K562 (cell line): ENCODE measurements around the gene RAB4B. TPM values are rescaled to one million over a fixed set of nuclear protein-coding genes. Genes with fewer than 3 reads are reported as not detected.
A peak's percentile ranks its signal among the peaks of the same experiment; 100 is the strongest.

Source experiments
- BRD4 ChIP-seq: fragments of 200-600 bp; sonication (generic); IDR thresholded peaks from 2 replicates; pipeline ENCODE4 v1.6.1; 2017; ENCODE audit warnings: inconsistent platforms
- CHD2 ChIP-seq: IDR thresholded peaks from 2 replicates; pipeline ENCODE4 v1.6.1; 2011; ENCODE audit warnings: low read depth, low read length
- COPS2 ChIP-seq: fragments of 450-650 bp; conservative IDR thresholded peaks from 2 replicates; pipeline ENCODE4 v1.6.1; 2016; ENCODE audit warnings: mild to moderate bottlenecking, moderate library complexity
- EHMT2 ChIP-seq: fragments of 450-650 bp; IDR thresholded peaks from 2 replicates; pipeline ENCODE4 v1.6.1; 2018; ENCODE audit warnings: antibody characterized with exemption
- HOXB6 ChIP-seq: fragments of 250-450 bp; sonication (Bioruptor Pico); IDR thresholded peaks from 2 replicates; pipeline ENCODE4 v1.5.1; 2022; ENCODE audit warnings: mild to moderate bottlenecking, borderline replicate concordance
- IRF2 ChIP-seq: sonication (generic); formaldehyde crosslinking; IDR thresholded peaks from 2 replicates; pipeline ENCODE4 v1.8.1; 2022; ENCODE audit warnings: mild to moderate bottlenecking, missing genetic modification reagents
- KDM5B ChIP-seq: fragments of 200-600 bp; sonication (generic); IDR thresholded peaks from 2 replicates; pipeline ENCODE4 v1.6.1; 2012; ENCODE audit warnings: low read depth, mild to moderate bottlenecking, moderate library complexity, low read length, control low read depth, inconsistent platforms; ENCODE audit not compliant: insufficient replicate concordance
- NR2C2 ChIP-seq, 2 experiments: fragments of 200-800 bp in 1 of 2; sonication (Bioruptor generic) in 1 of 2; sonication (generic) in 1 of 2; formaldehyde crosslinking in 1 of 2; IDR thresholded peaks; 2 replicates each; pipeline versions ENCODE4 v1.6.1 to v1.8.0; 2016 to 2022; ENCODE audit warnings: mild to moderate bottlenecking in 1 of 2, missing compliant biosample characterization in 1 of 2, missing genetic modification characterization in 1 of 2, missing genetic modification reagents in 1 of 2
- PHF8 ChIP-seq: fragments of 200-600 bp; sonication (generic); IDR thresholded peaks from 2 replicates; pipeline ENCODE4 v1.6.1; 2012; ENCODE audit warnings: mixed run types, mild to moderate bottlenecking, inconsistent platforms, low read length, moderate library complexity, borderline replicate concordance
- RNF2 ChIP-seq: sonication (generic); IDR thresholded peaks from 2 replicates; pipeline ENCODE4 v1.6.1; 2016
- SIX5 ChIP-seq, 2 experiments: IDR thresholded peaks; 2 replicates each; pipeline ENCODE4 v1.6.1; 2011; ENCODE audit warnings: low read length in 2 of 2, borderline replicate concordance in 1 of 2, low read depth in 1 of 2, mild to moderate bottlenecking in 1 of 2, moderate library complexity in 1 of 2; ENCODE audit not compliant: insufficient read depth in 1 of 2
- SMAD4 ChIP-seq: fragments of 250-450 bp; sonication (Bioruptor Pico); conservative IDR thresholded peaks from 2 replicates; pipeline ENCODE4 v1.8.0; 2021; ENCODE audit warnings: inconsistent platforms, mild to moderate bottlenecking, moderate library complexity
- ZNF134 ChIP-seq: fragments of 250-450 bp; sonication (Bioruptor Pico); conservative IDR thresholded peaks from 2 replicates; pipeline ENCODE4 v1.4.0; 2020
- ZNF347 ChIP-seq: fragments of 450-650 bp; formaldehyde crosslinking; IDR thresholded peaks from 2 replicates; pipeline ENCODE4 v1.4.0; 2020; ENCODE audit warnings: low read depth, mild to moderate bottlenecking, moderate library complexity
- ZNF507 ChIP-seq: conservative IDR thresholded peaks from 2 replicates; pipeline ENCODE4 v1.6.1; 2017; ENCODE audit warnings: missing genetic modification characterization, missing compliant biosample characterization
- ZNF695 ChIP-seq: fragments of 450-650 bp; formaldehyde crosslinking; IDR thresholded peaks from 2 replicates; pipeline ENCODE4 v1.4.0; 2020; ENCODE audit warnings: mild to moderate bottlenecking, moderate library complexity
- polyA plus RNA-seq, 8 experiments: library from polyadenylated mRNA; depleted of rRNA in 4 of 8; stranded (reverse) in 5 of 8; unstranded in 3 of 8; fragments of >200 nt; fragmentation: Nextera tagmentation in 2 of 8; fragmentation: Illumina TruSeq in 1 of 8; extraction: Ambion mirVana in 2 of 8; extraction: Trizol in 1 of 8; gene quantifications; 2 replicates each; pipeline versions ENCODE4 v1.2.1 to v1.2.3, GENCODE V29; 2011 to 2014; ENCODE audit warnings: inconsistent platforms in 1 of 8, missing spikeins in 1 of 8
- total RNA-seq, 7 experiments: library from RNA; depleted of rRNA in 6 of 7; stranded (reverse); fragments of >200 nt in 6 of 7; fragmentation: Illumina TruSeq in 2 of 7; extraction: Trizol in 2 of 7; gene quantifications; 2 replicates each; pipeline versions ENCODE4 v1.2.1 to v1.2.3, GENCODE V29; 2011 to 2021; ENCODE audit warnings: low replicate concordance in 1 of 7
- TF ChIP-seq, protein P1 (sequence below): sonication (generic); formaldehyde crosslinking; IDR thresholded peaks from 2 replicates; pipeline ENCODE4 v1.8.1; 2023; ENCODE audit warnings: mild to moderate bottlenecking, missing genetic modification reagents, moderate library complexity
- TF ChIP-seq, protein P2 (sequence below), 2 experiments: IDR thresholded peaks; 2 replicates each; pipeline ENCODE4 v1.6.1; 2011; ENCODE audit warnings: borderline replicate concordance in 1 of 2, control low read depth in 1 of 2, low read depth in 1 of 2, low read length in 1 of 2, mild to moderate bottlenecking in 1 of 2, mixed read lengths in 1 of 2, moderate library complexity in 1 of 2; ENCODE audit not compliant: insufficient read depth in 1 of 2, insufficient read length in 1 of 2, poor library complexity in 1 of 2, severe bottlenecking in 1 of 2; ENCODE audit errors: extremely low read depth in 1 of 2
- TF ChIP-seq, protein P3 (sequence below): fragments of 250-450 bp; sonication (Bioruptor Pico); IDR thresholded peaks from 2 replicates; pipeline ENCODE4 v1.9.0; 2021; ENCODE audit warnings: mild to moderate bottlenecking, inconsistent platforms

RAB4B gene
- total and polyA plus RNA-seq, 9 of the 15 experiments (the other 6 are each of a cell fraction or from before 2014, with no cell fraction given): 0.28 to 20.4 (median 9.0) TPM

DNA sequence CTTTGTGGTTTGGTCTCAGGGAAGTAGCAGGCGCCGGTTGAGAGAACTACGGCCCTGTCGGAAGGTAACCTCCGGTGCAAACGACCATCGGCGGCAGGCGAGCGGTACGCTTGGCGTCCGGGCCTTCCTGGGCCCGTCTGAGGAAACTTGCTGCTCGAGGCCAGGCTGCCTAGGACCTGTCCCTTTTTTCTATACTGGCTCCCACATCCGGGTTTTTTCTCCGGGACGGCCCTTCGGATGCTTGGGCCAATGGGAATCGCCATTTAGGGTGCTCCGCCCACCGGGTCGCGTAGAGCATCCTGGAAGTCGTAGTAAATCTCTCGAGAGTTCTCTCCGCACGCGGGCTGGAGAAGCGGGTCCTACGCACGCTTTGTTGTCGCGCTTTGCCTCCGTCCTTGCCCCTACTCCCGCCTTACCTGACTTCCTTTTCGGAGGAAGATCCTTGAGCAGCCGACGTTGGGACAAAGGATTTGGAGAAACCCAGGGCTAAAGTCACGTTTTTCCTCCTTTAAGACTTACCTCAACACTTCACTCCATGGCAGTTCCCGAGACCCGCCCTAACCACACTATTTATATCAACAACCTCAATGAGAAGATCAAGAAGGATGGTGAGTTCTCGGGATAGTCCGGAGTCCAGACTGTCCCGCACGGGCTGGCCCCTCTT lies 27.0 kb upstream of the RAB4B start, which contains the start of gene SNRPA (continued):
- TF ChIP-seq IRF2 (CRISPR knock-in tag) (no peak), RNF2 (peak; percentile 22; the same call in 1 of the 2 replicates), COPS2 (no peak), PHF8 (peak; percentile 76), NR2C2 (CRISPR knock-in tag; IDR thresholded peaks at IDR 0.05) (no peak), NR2C2 (tag; IDR thresholded peaks at IDR 0.05) (no peak), BRD4 (peak; percentile 80; the same call in 1 of the 2 replicates), ZNF507 (tag) (no peak), SMAD4 (CRISPR knock-in tag) (no peak), HOXB6 (CRISPR knock-in tag) (no peak; the same call in 1 of the 2 replicates), CHD2 (peak; percentile 92), KDM5B (peak; percentile 45), ZNF347 (no peak), EHMT2 (no peak), ZNF134 (CRISPR knock-in tag) (peak; percentile 83), ZNF695 (CRISPR knock-in tag) (no peak), SIX5 (IDR thresholded peaks at IDR 0.05; ENCODE audit: borderline replicate concordance in 1 of 2, insufficient read depth in 1 of 2, low read depth in 1 of 2, low read length in 2 of 2) (peak; percentile 44 to 48; a peak in 3 of 4 replicates)
- TF ChIP-seq, protein P1, sequence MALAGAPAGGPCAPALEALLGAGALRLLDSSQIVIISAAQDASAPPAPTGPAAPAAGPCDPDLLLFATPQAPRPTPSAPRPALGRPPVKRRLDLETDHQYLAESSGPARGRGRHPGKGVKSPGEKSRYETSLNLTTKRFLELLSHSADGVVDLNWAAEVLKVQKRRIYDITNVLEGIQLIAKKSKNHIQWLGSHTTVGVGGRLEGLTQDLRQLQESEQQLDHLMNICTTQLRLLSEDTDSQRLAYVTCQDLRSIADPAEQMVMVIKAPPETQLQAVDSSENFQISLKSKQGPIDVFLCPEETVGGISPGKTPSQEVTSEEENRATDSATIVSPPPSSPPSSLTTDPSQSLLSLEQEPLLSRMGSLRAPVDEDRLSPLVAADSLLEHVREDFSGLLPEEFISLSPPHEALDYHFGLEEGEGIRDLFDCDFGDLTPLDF (CRISPR knock-in tag): peak; percentile 46; the same call in 1 of the 2 replicates
- TF ChIP-seq, protein P2, sequence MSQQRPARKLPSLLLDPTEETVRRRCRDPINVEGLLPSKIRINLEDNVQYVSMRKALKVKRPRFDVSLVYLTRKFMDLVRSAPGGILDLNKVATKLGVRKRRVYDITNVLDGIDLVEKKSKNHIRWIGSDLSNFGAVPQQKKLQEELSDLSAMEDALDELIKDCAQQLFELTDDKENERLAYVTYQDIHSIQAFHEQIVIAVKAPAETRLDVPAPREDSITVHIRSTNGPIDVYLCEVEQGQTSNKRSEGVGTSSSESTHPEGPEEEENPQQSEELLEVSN (IDR thresholded peaks at IDR 0.05; ENCODE audit: borderline replicate concordance in 1 of 2, extremely low read depth in 1 of 2, insufficient read depth in 1 of 2, insufficient read length in 1 of 2, low read depth in 1 of 2, low read length in 1 of 2, poor library complexity in 1 of 2, severe bottlenecking in 1 of 2): peak; percentile 93 to 94
- TF ChIP-seq, protein P3, sequence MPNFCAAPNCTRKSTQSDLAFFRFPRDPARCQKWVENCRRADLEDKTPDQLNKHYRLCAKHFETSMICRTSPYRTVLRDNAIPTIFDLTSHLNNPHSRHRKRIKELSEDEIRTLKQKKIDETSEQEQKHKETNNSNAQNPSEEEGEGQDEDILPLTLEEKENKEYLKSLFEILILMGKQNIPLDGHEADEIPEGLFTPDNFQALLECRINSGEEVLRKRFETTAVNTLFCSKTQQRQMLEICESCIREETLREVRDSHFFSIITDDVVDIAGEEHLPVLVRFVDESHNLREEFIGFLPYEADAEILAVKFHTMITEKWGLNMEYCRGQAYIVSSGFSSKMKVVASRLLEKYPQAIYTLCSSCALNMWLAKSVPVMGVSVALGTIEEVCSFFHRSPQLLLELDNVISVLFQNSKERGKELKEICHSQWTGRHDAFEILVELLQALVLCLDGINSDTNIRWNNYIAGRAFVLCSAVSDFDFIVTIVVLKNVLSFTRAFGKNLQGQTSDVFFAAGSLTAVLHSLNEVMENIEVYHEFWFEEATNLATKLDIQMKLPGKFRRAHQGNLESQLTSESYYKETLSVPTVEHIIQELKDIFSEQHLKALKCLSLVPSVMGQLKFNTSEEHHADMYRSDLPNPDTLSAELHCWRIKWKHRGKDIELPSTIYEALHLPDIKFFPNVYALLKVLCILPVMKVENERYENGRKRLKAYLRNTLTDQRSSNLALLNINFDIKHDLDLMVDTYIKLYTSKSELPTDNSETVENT (CRISPR knock-in tag): peak; percentile 26; the same call in 1 of the 2 replicates
